ENCODE data around the gene SH3D21.
A peak's percentile ranks its signal among the peaks of the same experiment; 100 is the strongest.

DNA sequence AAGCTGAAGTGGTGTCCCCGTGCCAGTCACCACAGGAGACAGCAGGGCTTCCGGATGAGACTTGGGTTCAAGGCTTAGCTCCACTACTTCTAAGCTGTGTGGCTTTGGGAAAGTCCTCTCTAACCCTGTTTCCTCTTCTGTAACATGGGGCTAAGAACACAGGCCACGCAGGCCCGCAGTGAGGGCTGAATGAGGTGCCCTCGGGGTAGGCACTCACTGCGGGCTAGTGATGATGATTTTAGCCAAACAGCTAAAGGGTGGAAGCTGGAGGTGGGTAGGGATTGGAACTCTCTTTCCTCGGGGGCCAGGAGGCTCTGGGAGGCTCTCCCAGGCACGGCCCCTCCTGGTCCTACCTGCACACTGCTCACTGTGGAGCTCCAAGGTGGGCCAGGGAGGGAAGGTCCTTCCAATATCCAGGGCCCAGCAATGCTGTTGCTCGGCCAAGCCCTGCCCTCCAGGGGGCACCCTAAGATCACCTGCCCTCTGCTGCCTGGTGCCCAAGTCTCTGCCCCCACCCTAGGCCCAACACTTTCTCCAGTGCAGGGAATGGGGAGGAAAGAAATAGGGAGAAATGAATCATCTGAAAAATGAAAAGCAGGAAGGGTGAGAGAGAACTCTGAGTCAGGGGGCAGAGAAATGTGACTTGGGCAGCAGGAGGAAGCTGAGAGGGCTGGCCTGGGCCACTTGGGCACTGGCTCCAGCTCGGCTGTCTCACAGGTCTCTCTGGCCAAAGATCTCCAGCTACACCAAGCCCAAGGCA is 36.4 kb downstream of the SH3D21 start:
- peak; percentile 39 to 75 (median 42) for TF ChIP-seq CTCF (IDR thresholded peaks at IDR 0.05)
- TF ChIP-seq POLR2AphosphoS5 (IDR thresholded peaks at IDR 0.05; ENCODE audit: insufficient read depth in 1 of 2, low read depth in 1 of 2), result no peak
- TF ChIP-seq POLR2A (IDR thresholded peaks at IDR 0.05), result no peak
